Testis (tissue), 3 donors: ENCODE results near the gene RAB3IP. TPM values are rescaled to one million over a fixed set of nuclear protein-coding genes. Genes with fewer than 3 reads are reported as not detected.
A peak's percentile ranks its signal among the peaks of the same experiment; 100 is the strongest.
"Not testable (repeated sequence)": the region's sequence is repeated elsewhere in the genome, so short reads cannot be mapped to it uniquely, and the experiment has no call there.

Experiments used
- DNase-seq: peaks from one replicate; pipeline ENCODE4 v3.0.0-alpha.2; 2019
- H3K27ac ChIP-seq, 2 donors: fragments of 200-600 bp; sonication (generic); one replicate each; pipeline ENCODE4 v1.5.1; 2019
- H3K27me3 ChIP-seq: fragments of 200-600 bp; sonication (generic); one replicate; pipeline ENCODE4 v1.5.1; 2019
- H3K36me3 ChIP-seq: fragments of 200-600 bp; sonication (generic); one replicate; pipeline ENCODE4 v1.5.1; 2017; ENCODE audit warnings: low read depth; ENCODE audit errors: missing control alignments
- H3K4me1 ChIP-seq: fragments of 200-600 bp; sonication (generic); one replicate; pipeline ENCODE4 v1.5.1; 2019
- H3K4me3 ChIP-seq, 2 donors: fragments of 200-600 bp; sonication (generic); one replicate each; pipeline ENCODE4 v1.5.1; 2017 to 2019
- H3K9me3 ChIP-seq: fragments of 200-600 bp; sonication (generic); one replicate; pipeline ENCODE4 v1.5.1; 2017
- POLR2A ChIP-seq: fragments of 450-650 bp; IDR thresholded peaks from one replicate; pipeline ENCODE4 v1.6.1; 2017; ENCODE audit warnings: antibody characterized with exemption, mild to moderate bottlenecking, moderate library complexity
- WGBS, 2 donors: methylation state at CpG; one replicate each; pipeline ENCODE4 v1.1.5; 2018; 5-methylcytosine and 5-hydroxymethylcytosine counted together
- intact Hi-C: fragments of 100-400 bp; cut with DNase I; formaldehyde crosslinking; loops from one replicate; pipeline ENCODE4 v1.15.1; 2023; ENCODE audit warnings: low total_unique reads
- polyA plus RNA-seq: library from polyadenylated mRNA; stranded (reverse); fragments of 350-450 nt; fragmentation: Illumina TruSeq; extraction: RNeasy Lipid Tissue Mini Kit (QIAGEN cat#74804); gene quantifications from one replicate; pipeline ENCODE4 v1.2.3, GENCODE V29; 2014; ENCODE audit warnings: low read depth, low replicate concordance; ENCODE audit not compliant: insufficient read depth
- total RNA-seq, 2 donors: library from RNA; depleted of rRNA; stranded (reverse); fragments of >200 nt; gene quantifications; one replicate each; pipeline ENCODE4 v1.2.3, GENCODE V29; 2016
- TF ChIP-seq, protein P1 (sequence below), 3 experiments: fragments of 450-650 bp in 2 of 3; fragments of 200-600 bp in 1 of 3; sonication (generic) in 1 of 3; IDR thresholded peaks; one replicate each; pipeline ENCODE4 v1.5.1; 2016 to 2019; ENCODE audit warnings: antibody characterized with exemption in 3 of 3, mild to moderate bottlenecking in 2 of 3, moderate library complexity in 1 of 3

The RAB3IP gene
- total and polyA plus RNA-seq, 3 donors from 2014 or later, result 50.9 to 133 (median 105) TPM

- Histone ChIP-seq H3K4me1 (no peaks in the 10 kb centered on the region), H3K36me3 (no peaks in the 10 kb centered on the region), H3K27ac (no peak overlapping the region), H3K4me3 (no peak overlapping the region), H3K27me3 (no peaks in the 10 kb centered on the region), H3K9me3 (no peaks in the 10 kb centered on the region)
- no peak for DNase-seq
- 72 to 80% methylated on average over 2 of the region's 2 CpGs for WGBS, 2 donors
- no peak for TF ChIP-seq POLR2A
- TF ChIP-seq, protein P1, sequence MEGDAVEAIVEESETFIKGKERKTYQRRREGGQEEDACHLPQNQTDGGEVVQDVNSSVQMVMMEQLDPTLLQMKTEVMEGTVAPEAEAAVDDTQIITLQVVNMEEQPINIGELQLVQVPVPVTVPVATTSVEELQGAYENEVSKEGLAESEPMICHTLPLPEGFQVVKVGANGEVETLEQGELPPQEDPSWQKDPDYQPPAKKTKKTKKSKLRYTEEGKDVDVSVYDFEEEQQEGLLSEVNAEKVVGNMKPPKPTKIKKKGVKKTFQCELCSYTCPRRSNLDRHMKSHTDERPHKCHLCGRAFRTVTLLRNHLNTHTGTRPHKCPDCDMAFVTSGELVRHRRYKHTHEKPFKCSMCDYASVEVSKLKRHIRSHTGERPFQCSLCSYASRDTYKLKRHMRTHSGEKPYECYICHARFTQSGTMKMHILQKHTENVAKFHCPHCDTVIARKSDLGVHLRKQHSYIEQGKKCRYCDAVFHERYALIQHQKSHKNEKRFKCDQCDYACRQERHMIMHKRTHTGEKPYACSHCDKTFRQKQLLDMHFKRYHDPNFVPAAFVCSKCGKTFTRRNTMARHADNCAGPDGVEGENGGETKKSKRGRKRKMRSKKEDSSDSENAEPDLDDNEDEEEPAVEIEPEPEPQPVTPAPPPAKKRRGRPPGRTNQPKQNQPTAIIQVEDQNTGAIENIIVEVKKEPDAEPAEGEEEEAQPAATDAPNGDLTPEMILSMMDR (IDR thresholded peaks at IDR 0.05), result no peak
- intact Hi-C loops, result no loop called here
Measured at GRCh38 chr12:69843608-69844007, 104.9 kb downstream of the RAB3IP start.

GRCh38 chr12:69844416-69844815, 105.8 kb downstream of the RAB3IP start:
- Histone ChIP-seq H3K9me3 (no peaks in the 10 kb centered on the region), H3K27me3 (no peaks in the 10 kb centered on the region), H3K36me3 (no peaks in the 10 kb centered on the region), H3K4me3 (no peak overlapping the region), H3K27ac (no peak overlapping the region), H3K4me1 (no peaks in the 10 kb centered on the region)
- intact Hi-C loops, result no loop called here
- no peak for DNase-seq
- WGBS, 2 donors, result 92 to 93% methylated on average over 7 of the region's 7 CpGs
- TF ChIP-seq, protein P1 (IDR thresholded peaks at IDR 0.05), result no peak
- TF ChIP-seq POLR2A, result no peak

DNA sequence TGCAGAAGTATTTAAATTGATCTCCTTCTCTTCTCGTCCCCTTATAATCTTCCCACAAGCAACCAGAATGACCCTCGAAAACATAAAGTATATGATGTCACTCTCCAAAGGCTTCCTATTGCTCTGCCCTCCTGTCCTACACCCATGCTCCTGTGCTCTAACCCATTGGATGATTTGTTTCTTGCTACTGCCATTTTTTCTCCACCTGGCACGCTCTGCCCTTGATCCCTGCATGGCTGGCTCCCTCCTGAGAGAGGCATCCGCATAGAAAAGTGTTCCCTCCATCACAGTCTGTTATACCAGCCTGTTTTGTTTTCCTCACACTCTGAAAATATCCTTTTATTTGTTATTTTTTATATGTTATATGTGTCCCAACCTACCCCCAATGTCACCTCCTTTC, 106.2 kb downstream of the RAB3IP start:
- DNase-seq, result no peak
- H3K4me1 ChIP-seq, result no peaks in the 10 kb centered on the region
- no peak overlapping the region for H3K27ac ChIP-seq
- H3K9me3 ChIP-seq, result no peaks in the 10 kb centered on the region
- H3K27me3 ChIP-seq, result no peaks in the 10 kb centered on the region
- TF ChIP-seq, protein P1 (IDR thresholded peaks at IDR 0.05), result no peak
- no peak for TF ChIP-seq POLR2A
- no peaks in the 10 kb centered on the region for H3K36me3 ChIP-seq
- intact Hi-C loops, result no loop called here
- 86 to 91% methylated on average over 4 of the region's 4 CpGs for WGBS, 2 donors
- no peak overlapping the region for H3K4me3 ChIP-seq

DNA sequence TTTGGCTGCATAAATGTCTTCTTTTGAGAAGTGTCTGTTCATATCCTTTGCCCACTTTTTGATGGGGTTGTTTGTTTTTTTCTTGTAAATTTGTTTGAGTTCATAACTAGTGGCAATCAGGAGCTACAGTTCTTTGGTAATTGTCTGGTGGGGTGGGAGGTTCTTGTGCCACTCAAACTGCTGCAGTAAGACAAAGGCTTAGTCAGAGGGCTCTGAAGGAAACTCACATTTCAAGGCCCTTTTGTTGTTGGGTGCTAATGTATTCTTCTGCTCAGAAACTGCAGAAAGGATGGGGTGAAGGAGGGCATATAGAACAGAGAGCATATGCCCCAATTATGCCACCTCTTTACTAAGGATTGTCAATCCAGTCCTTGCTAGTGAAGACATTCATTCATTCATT, 108.3 kb downstream of the RAB3IP start:
- intact Hi-C loops, result no loop called here
- H3K27me3 ChIP-seq, result no peaks in the 10 kb centered on the region
- no peaks in the 10 kb centered on the region for H3K36me3 ChIP-seq

DNA sequence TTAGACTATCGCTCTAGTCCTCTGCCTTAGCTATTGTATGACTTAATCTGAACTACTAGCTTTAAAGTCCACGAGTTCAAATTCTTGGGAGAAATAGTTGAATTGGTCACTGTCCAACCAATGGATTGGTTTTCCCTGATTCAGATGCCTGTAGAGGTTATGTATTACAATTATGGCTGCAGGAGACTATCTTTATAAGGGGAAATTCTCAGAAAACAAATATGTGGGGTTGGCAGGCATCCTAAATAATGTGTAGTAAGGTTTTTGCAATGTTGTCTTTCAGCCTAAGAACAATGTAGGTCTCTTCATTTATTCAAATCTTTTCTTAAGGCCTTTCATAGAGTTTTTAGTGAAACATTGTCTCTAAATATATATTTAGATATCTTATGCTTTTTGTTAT, 113.3 kb downstream of the RAB3IP start:
- WGBS, 2 donors, result 76 to 91% methylated on average over 2 of the region's 2 CpGs
- H3K4me3 ChIP-seq, result no peak overlapping the region
- no peaks in the 10 kb centered on the region for H3K36me3 ChIP-seq
- intact Hi-C loops, result no loop called here
- DNase-seq, result no peak
- H3K27ac ChIP-seq, result no peak overlapping the region
- no peaks in the 10 kb centered on the region for H3K27me3 ChIP-seq
- TF ChIP-seq POLR2A, result no peak
- TF ChIP-seq, protein P1 (IDR thresholded peaks at IDR 0.05), result no peak
- no peaks in the 10 kb centered on the region for H3K4me1 ChIP-seq
- H3K9me3 ChIP-seq, result no peaks in the 10 kb centered on the region

More for the DNA sequence above, 108.3 kb downstream of the RAB3IP start:
- DNase-seq, result no peak
- TF ChIP-seq, protein P1 (IDR thresholded peaks at IDR 0.05), result no peak
- no peak for TF ChIP-seq POLR2A
- Histone ChIP-seq H3K4me3 (no peak overlapping the region), H3K27ac (no peak overlapping the region), H3K4me1 (no peaks in the 10 kb centered on the region), H3K9me3 (no peaks in the 10 kb centered on the region)

DNA sequence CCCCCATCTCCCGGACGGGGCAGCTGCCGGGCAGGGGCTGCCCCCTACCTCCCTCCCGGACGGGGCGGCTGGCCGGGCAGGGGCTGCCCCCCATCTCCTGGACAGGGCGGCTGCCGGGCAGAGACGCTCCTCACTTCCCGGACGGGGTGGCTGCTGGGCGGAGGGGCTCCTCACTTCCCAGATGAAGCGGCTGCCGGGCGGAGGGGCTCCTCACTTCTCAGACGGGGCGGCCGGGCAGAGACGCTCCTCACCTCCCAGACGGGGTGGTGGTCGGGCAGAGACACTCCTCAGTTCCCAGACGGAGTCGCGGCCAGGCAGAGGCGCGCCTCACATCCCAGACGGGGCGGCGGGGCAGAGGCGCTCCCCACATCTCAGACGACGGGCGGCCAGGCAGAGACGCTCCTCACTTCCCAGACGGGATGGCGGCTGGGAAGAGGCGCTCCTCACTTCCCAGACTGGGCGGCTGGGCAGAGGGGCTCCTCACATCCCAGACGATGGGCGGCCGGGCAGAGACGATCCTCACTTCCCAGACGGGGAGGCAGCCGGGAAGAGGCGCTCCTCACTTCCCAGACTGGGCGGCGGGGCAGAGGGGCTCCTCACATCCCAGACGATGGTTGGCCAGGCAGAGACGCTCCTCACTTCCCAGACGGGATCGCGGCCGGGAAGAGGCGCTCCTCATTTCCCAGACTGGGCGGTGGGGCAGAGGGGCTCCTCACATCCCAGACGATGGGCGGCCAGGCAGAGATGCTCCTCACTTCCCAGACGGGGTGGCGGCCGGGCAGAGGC, 114.7 kb downstream of the RAB3IP start:
- H3K4me3 ChIP-seq, result peak overlapping the region in 1 of 2 donors; percentile 31
- H3K4me1 ChIP-seq, H3K36me3 ChIP-seq, intact Hi-C loops, H3K27ac ChIP-seq, H3K9me3 ChIP-seq, H3K27me3 ChIP-seq, DNase-seq: not testable (repeated sequence)
- 40 to 84% methylated on average over 1 to 58 of the region's 61 CpGs for WGBS, 2 donors
